C4-2B (cell line): ENCODE data around the gene KCNK15.

Experiments used
- CTCF ChIP-seq: fragments of 450-650 bp; conservative IDR thresholded peaks from 2 replicates; pipeline ENCODE4 v1.5.1; 2017; ENCODE audit warnings: mild to moderate bottlenecking
- ZFX ChIP-seq: fragments of 450-650 bp; IDR thresholded peaks from 2 replicates; pipeline ENCODE4 v1.6.1; 2017

- no peak for TF ChIP-seq CTCF
- TF ChIP-seq ZFX, result no peak
Measured at GRCh38 chr20:44787299-44787698, 41.6 kb downstream of the KCNK15 start.
